SJCRH30 (cell line): ENCODE measurements around the gene IFIT5. TPM values are rescaled to one million over a fixed set of nuclear protein-coding genes. Genes with fewer than 3 reads are reported as not detected.
"Not testable (repeated sequence)": the region's sequence is repeated elsewhere in the genome, so short reads cannot be mapped to it uniquely, and the experiment has no call there.

Source experiments
- DNase-seq, 2 experiments: peaks; one replicate each; pipeline ENCODE4 v3.0.0-alpha.2; 2015 to 2020
- H3K27ac ChIP-seq: fragments of 250-450 bp; sonication (Bioruptor Pico); 2 replicates; pipeline ENCODE4 v1.5.1; 2020; ENCODE audit warnings: mild to moderate bottlenecking, moderate library complexity
- H3K27me3 ChIP-seq: fragments of 250-450 bp; sonication (Bioruptor Pico); 2 replicates; pipeline ENCODE4 v1.5.1; 2020; ENCODE audit warnings: mild to moderate bottlenecking, moderate library complexity
- H3K36me3 ChIP-seq: fragments of 250-450 bp; sonication (Bioruptor Pico); 2 replicates; pipeline ENCODE4 v1.5.1; 2020; ENCODE audit warnings: mild to moderate bottlenecking, moderate library complexity
- H3K4me1 ChIP-seq: fragments of 250-450 bp; sonication (Bioruptor Pico); 2 replicates; pipeline ENCODE4 v1.5.1; 2020; ENCODE audit warnings: mild to moderate bottlenecking, moderate library complexity
- H3K4me3 ChIP-seq: fragments of 250-450 bp; sonication (Bioruptor Pico); 2 replicates; pipeline ENCODE4 v1.5.1; 2020; ENCODE audit warnings: mild to moderate bottlenecking, moderate library complexity
- H3K9me3 ChIP-seq: fragments of 250-450 bp; sonication (Bioruptor Pico); replicated peaks from 2 replicates; pipeline ENCODE4 v1.5.1; 2020; ENCODE audit warnings: mild to moderate bottlenecking, moderate library complexity
- total RNA-seq: library from RNA; depleted of rRNA; stranded (reverse); fragments of >200 nt; shearing (Covaris generic); gene quantifications from 2 replicates; pipeline ENCODE4 v1.2.3, GENCODE V29; 2014

IFIT5 gene
- total RNA-seq, 1 experiment from 2014 or later: 8.1 TPM

DNA sequence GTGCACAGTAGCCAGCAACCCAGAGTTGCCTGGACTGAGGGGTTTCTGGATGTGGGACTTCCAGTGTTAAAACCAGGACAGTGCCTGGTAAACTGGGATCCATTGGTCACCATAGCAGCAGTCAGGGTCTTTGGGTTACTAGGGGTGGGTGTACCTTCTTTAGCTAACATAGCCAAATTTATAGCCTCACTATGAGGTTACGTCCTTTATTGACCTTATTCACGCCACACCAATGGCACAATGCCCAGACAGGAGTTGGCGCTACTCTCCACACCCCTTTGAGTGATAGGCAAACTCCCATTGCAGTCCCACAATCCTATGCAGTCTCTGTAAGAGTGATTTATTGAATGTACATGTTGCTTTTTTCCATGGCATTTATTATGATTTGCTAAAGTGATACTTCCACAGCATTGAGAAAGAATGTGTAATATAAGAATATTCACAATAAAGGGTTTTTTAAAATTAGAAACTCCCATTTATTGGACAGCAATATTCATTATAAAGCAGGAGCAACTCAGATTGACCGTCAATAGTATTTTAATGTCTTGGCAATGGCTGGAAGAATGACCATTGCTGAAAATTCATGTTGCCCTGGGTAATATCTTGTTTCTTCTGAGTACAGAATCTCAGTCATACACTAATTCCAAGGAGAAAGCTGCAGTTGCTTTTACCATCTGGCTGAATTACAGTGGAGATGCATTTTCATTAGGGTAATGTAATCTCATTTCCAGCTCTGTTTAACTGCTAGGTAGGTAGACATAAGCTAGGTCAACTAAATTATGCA, 26.1 kb downstream of the IFIT5 start:
- H3K36me3 ChIP-seq: no peaks in the 10 kb centered on the region
- no peaks in the 10 kb centered on the region for H3K9me3 ChIP-seq
- no peak for DNase-seq
- H3K27ac ChIP-seq: no peak overlapping the region
- no peaks in the 10 kb centered on the region for H3K4me1 ChIP-seq
- H3K4me3 ChIP-seq: no peak overlapping the region
- no peaks in the 10 kb centered on the region for H3K27me3 ChIP-seq

- no peak for DNase-seq
- H3K36me3 ChIP-seq: no peaks in the 10 kb centered on the region
- H3K27me3 ChIP-seq: no peaks in the 10 kb centered on the region
- no peaks in the 10 kb centered on the region for H3K9me3 ChIP-seq
- no peak overlapping the region for H3K27ac ChIP-seq
- no peaks in the 10 kb centered on the region for H3K4me1 ChIP-seq
- H3K4me3 ChIP-seq: no peak overlapping the region
Measured at GRCh38 chr10:89442289-89442688, 27.9 kb downstream of the IFIT5 start.

GRCh38 chr10:89444819-89445218, 30.5 kb downstream of the IFIT5 start:
- H3K27me3 ChIP-seq, H3K9me3 ChIP-seq, H3K4me3 ChIP-seq, DNase-seq, H3K27ac ChIP-seq, H3K4me1 ChIP-seq, H3K36me3 ChIP-seq: not testable (repeated sequence)

GRCh38 chr10:89450901-89451300, 36.5 kb downstream of the IFIT5 start:
- Histone ChIP-seq H3K27me3 (no peaks in the 10 kb centered on the region), H3K4me3 (no peak overlapping the region), H3K9me3 (no peaks in the 10 kb centered on the region), H3K4me1 (no peaks in the 10 kb centered on the region), H3K27ac (no peak overlapping the region), H3K36me3 (no peaks in the 10 kb centered on the region)
- no peak for DNase-seq

GRCh38 chr10:89452193-89452592, 37.8 kb downstream of the IFIT5 start:
- H3K9me3 ChIP-seq: no peaks in the 10 kb centered on the region
- no peaks in the 10 kb centered on the region for H3K36me3 ChIP-seq
- no peak for DNase-seq
- no peak overlapping the region for H3K4me3 ChIP-seq
- H3K4me1 ChIP-seq: no peaks in the 10 kb centered on the region
- H3K27me3 ChIP-seq: no peaks in the 10 kb centered on the region
- H3K27ac ChIP-seq: no peak overlapping the region

DNA sequence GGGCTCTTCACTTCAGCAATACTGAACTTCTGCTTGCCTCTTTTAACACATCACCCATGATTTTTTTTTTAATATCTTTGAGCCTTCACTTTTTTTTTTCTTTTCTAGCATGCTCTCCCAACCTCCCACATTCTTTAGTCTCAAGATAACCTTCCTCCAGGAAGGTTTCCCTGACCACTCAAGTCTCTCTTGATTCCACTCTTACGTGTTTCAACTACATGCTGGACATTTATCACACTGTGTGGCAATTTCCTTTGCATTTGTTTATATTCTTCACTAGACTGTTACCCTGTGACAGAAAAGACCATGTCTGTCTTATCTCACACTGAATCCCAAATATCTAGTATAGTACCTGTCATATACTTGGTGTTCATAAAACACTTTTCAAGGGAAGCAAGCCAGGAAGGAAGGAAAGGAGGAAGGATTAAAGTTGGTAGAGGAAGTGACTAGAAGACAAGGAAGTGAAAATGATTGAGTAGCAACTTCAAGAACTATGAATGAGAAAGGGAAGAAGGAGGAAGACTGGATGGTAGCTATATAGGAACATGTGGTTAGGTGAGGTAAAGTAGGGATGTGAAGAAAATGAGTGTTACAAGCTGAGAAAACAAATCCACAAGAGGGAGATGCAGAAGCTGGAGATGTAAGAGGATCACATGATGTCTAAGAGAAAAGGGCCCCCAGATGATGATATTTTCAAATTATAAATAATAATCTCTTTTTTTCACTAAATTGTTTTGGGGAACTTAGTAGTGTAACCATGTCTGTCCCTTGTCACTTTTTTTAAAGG, 40.4 kb downstream of the IFIT5 start:
- Histone ChIP-seq H3K27ac (no peak overlapping the region), H3K27me3 (no peaks in the 10 kb centered on the region), H3K4me3 (no peak overlapping the region), H3K9me3 (no peaks in the 10 kb centered on the region), H3K4me1 (no peaks in the 10 kb centered on the region), H3K36me3 (no peaks in the 10 kb centered on the region)
- DNase-seq: no peak

- H3K4me1 ChIP-seq: no peaks in the 10 kb centered on the region
- no peaks in the 10 kb centered on the region for H3K36me3 ChIP-seq
- no peak for DNase-seq
- no peak overlapping the region for H3K4me3 ChIP-seq
- no peaks in the 10 kb centered on the region for H3K27me3 ChIP-seq
- H3K9me3 ChIP-seq: no peaks in the 10 kb centered on the region
- no peak overlapping the region for H3K27ac ChIP-seq
Measured at GRCh38 chr10:89458291-89458690, 43.9 kb downstream of the IFIT5 start.

- Histone ChIP-seq H3K4me3 (no peak overlapping the region), H3K27me3 (no peaks in the 10 kb centered on the region), H3K9me3 (no peaks in the 10 kb centered on the region), H3K27ac (no peak overlapping the region), H3K36me3 (no peaks in the 10 kb centered on the region), H3K4me1 (no peaks in the 10 kb centered on the region)
- DNase-seq: no peak
Measured at GRCh38 chr10:89458784-89459183, 44.4 kb downstream of the IFIT5 start.

- no peak for DNase-seq
Measured at GRCh38 chr10:89463846-89464537, 49.6 kb downstream of the IFIT5 start.

DNA sequence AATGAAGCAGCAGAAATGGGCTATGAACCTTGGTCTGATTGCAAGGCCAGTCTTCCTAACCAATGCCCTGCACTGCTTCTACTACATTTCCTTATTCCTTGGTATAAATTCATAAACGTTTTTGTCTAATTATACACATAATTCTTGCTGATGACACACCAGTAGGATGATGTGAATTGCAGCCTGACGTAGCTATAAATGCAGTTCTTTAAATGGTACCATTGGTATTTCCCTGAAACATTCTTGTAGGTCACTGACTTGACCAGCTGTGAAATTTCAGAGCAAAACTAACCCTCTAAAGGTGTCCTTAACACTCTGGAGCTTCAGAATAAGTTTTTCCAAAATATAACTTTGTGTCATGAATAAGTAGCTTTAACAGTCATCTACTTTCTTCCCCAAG, 50.8 kb downstream of the IFIT5 start:
- no peaks in the 10 kb centered on the region for H3K4me1 ChIP-seq
- no peak overlapping the region for H3K4me3 ChIP-seq
- no peaks in the 10 kb centered on the region for H3K27me3 ChIP-seq
- H3K9me3 ChIP-seq: no peaks in the 10 kb centered on the region
- DNase-seq: no peak
- no peak overlapping the region for H3K27ac ChIP-seq
- H3K36me3 ChIP-seq: no peaks in the 10 kb centered on the region

More at GRCh38 chr10:89463846-89464537, 49.6 kb downstream of the IFIT5 start:
- Histone ChIP-seq H3K36me3 (no peaks in the 10 kb centered on the region), H3K9me3 (no peaks in the 10 kb centered on the region), H3K27ac (no peak overlapping the region), H3K4me3 (no peak overlapping the region), H3K4me1 (no peaks in the 10 kb centered on the region), H3K27me3 (no peaks in the 10 kb centered on the region)

DNA sequence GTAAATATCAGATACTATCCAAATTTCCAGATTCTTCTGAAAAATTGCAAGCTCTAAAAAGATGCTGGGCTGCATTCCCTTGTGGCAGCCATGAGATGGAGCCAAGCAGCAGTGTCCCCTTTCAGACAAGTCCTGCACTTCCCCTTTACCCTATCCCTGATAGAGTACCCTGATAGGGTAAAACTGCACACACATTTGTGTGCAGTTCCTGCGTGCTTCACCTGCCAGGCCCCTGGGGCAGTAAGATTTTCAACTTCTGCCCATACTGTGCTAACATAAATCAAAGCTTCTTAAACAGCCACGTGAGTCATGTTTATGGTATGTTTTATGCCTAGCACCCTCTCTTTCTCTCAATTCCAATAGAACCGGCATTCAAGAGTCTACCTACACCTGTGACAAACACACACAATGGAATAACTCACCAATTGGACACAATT, 52.2 kb downstream of the IFIT5 start:
- H3K27me3 ChIP-seq: no peaks in the 10 kb centered on the region
- H3K4me3 ChIP-seq: no peak overlapping the region
- H3K9me3 ChIP-seq: no peaks in the 10 kb centered on the region
- peak; percentile 19 to 36 for DNase-seq
- H3K36me3 ChIP-seq: no peaks in the 10 kb centered on the region
- H3K27ac ChIP-seq: no peak overlapping the region
- H3K4me1 ChIP-seq: no peaks in the 10 kb centered on the region

DNA sequence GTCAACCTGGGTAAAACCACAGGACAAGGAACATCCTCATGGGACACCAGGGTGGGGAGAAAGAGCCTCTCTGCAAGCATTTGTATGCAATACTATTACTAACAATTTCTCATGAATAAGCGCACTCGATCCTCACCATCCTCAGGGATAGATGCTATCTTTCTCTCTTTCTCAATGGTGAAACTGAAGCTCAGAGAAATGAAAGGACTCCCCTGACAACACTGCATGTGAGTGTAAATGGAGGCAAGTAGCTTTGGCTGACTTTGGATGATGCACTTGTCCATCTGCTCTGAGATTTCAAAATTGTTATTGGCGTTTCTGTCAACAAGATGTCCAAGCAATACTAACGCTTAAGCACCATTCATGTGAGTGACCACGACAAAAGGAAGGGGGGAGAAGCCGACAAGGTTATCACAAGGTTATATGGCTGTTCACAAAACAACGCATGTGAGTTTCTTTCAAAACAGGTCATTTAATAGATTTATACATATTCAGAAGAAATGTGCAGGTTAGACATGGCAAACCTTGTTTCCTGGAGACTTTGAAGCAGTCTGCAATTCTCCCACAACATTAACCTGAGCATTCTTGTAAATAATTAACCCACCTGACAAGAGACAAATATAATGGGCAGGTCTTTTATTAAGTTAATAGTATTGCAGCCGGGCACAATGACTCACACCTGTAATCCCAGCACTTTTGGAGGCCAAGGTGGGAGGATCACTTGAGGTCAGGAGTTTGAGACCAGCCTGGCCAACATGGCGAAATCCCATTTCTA, 54.0 kb downstream of the IFIT5 start:
- no peak overlapping the region for H3K27ac ChIP-seq
- no peak for DNase-seq
- no peaks in the 10 kb centered on the region for H3K27me3 ChIP-seq
- H3K4me1 ChIP-seq: no peaks in the 10 kb centered on the region
- no peak overlapping the region for H3K4me3 ChIP-seq
- H3K36me3 ChIP-seq: no peaks in the 10 kb centered on the region
- H3K9me3 ChIP-seq: no peaks in the 10 kb centered on the region

DNA sequence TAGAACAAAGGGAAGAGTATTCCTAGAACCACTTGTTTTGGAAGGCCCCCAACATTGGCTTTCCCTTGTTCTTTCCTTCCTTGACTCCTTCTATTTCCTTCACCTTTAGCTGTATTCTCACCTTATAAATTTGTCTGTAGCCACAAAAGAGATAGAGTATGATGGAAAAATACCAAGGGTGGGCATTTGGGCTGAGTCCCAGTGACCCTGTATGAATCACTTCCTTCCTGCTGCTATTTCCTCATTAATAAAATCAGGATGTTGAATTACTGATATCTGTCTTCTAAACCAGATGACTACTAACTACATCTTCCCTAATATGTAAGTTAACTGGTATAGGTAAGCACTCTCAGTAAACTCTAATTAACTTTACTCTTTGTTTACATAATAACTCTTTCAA, 55.1 kb downstream of the IFIT5 start:
- Histone ChIP-seq H3K4me1 (no peaks in the 10 kb centered on the region), H3K4me3 (no peak overlapping the region), H3K27me3 (no peaks in the 10 kb centered on the region), H3K27ac (no peak overlapping the region), H3K9me3 (no peaks in the 10 kb centered on the region), H3K36me3 (no peaks in the 10 kb centered on the region)
- DNase-seq: no peak
